ENCODE data around the gene TMEM106C. TPM values are rescaled to one million over a fixed set of nuclear protein-coding genes. Genes with fewer than 3 reads are reported as not detected.
A peak's percentile ranks its signal among the peaks of the same experiment; 100 is the strongest.

The TMEM106C gene
- total and polyA plus RNA-seq, 4 donors = 16.2 to 57.8 (median 25.2) TPM

GRCh38 chr12:47999816-48000215, 36.4 kb downstream of the TMEM106C start (continued):
- TF ChIP-seq, protein P1, sequence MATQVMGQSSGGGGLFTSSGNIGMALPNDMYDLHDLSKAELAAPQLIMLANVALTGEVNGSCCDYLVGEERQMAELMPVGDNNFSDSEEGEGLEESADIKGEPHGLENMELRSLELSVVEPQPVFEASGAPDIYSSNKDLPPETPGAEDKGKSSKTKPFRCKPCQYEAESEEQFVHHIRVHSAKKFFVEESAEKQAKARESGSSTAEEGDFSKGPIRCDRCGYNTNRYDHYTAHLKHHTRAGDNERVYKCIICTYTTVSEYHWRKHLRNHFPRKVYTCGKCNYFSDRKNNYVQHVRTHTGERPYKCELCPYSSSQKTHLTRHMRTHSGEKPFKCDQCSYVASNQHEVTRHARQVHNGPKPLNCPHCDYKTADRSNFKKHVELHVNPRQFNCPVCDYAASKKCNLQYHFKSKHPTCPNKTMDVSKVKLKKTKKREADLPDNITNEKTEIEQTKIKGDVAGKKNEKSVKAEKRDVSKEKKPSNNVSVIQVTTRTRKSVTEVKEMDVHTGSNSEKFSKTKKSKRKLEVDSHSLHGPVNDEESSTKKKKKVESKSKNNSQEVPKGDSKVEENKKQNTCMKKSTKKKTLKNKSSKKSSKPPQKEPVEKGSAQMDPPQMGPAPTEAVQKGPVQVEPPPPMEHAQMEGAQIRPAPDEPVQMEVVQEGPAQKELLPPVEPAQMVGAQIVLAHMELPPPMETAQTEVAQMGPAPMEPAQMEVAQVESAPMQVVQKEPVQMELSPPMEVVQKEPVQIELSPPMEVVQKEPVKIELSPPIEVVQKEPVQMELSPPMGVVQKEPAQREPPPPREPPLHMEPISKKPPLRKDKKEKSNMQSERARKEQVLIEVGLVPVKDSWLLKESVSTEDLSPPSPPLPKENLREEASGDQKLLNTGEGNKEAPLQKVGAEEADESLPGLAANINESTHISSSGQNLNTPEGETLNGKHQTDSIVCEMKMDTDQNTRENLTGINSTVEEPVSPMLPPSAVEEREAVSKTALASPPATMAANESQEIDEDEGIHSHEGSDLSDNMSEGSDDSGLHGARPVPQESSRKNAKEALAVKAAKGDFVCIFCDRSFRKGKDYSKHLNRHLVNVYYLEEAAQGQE (IDR thresholded peaks at IDR 0.05) = no peak
- TF ChIP-seq FOXA2 (IDR thresholded peaks at IDR 0.05) = no peak
- TF ChIP-seq NR2F2 (IDR thresholded peaks at IDR 0.05) = no peak
- TF ChIP-seq FOXA1 (IDR thresholded peaks at IDR 0.05) = no peak
- TF ChIP-seq ATF3 (IDR thresholded peaks at IDR 0.05) = no peak
- TF ChIP-seq GABPA (IDR thresholded peaks at IDR 0.05 in 1 of 2, conservative IDR thresholded peaks at IDR 0.05 in 1 of 2) = no peak
- TF ChIP-seq JUND (IDR thresholded peaks at IDR 0.05) = no peak
- no peak for TF ChIP-seq SP1 (IDR thresholded peaks at IDR 0.05)
- TF ChIP-seq HNF4G (IDR thresholded peaks at IDR 0.05) = no peak
- TF ChIP-seq RXRA (IDR thresholded peaks at IDR 0.05) = no peak
- TF ChIP-seq HNF4A (conservative IDR thresholded peaks at IDR 0.05) = no peak
- TF ChIP-seq RAD21 (IDR thresholded peaks at IDR 0.05) = no peak

DNA sequence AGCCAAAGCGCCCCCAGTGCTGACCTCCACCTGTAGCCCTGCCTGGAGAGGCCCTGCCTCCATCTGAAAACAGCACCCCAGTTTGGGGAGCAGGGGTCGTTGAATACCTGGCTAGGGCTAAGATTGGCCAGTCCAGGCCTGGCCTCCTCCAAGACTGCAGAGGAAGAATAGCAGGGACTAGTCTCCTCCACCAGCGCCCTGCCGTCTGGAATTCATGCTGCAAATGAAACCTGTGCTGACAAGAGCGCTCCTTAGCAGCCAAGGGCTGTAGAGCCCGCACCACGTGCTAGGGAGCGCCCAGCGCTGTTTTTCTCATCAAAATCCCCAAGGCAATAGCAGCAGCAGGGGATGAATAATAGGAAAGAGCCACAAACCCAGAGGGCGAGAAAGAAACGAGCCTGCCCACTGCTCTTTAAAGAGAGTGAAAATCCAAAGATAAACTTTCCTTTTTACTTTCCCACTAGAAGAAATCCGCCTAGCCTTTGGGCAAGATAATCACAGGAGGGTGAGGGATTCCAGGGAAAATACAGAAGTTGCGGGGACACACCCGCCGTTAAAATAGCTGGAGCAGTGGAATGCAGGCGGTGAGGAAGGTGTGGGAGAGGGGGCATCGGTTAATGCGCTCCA, 37.6 kb downstream of the TMEM106C start:
- Histone ChIP-seq H3K9ac (ENCODE audit: low read depth in 1 of 2, low read length in 2 of 2) (no peak overlapping the region), H3K27me3 (ENCODE audit: control insufficient read depth in 4 of 4, insufficient read depth in 4 of 4, low read length in 3 of 4) (peaks cover 7 to 16% (median 10%) of the 10 kb centered on the region in 4 donors), H3K4me1 (ENCODE audit: control insufficient read depth in 4 of 4, insufficient read depth in 4 of 4, low read length in 3 of 4) (peaks cover 11 to 56% (median 36%) of the 10 kb centered on the region in 4 donors), H3K9me3 (ENCODE audit: control insufficient read depth in 4 of 4, low read length in 3 of 4) (no peaks in the 10 kb centered on the region), H3K4me3 (ENCODE audit: low read depth in 1 of 3, low read length in 3 of 3) (peak overlapping the region in 1 of 3 donors; percentile 13), H3K27ac (ENCODE audit: low read depth in 1 of 2, low read length in 2 of 2) (no peak overlapping the region), H3K36me3 (ENCODE audit: control insufficient read depth in 4 of 4, insufficient read depth in 3 of 4, low read depth in 1 of 4, low read length in 3 of 4) (no peaks in the 10 kb centered on the region)
- 40% methylated on average over 18 of the region's 18 CpGs for WGBS
- DNase-seq (ENCODE audit: low spot score) = no peak
- TF ChIP-seq JUND (IDR thresholded peaks at IDR 0.05) (no peak), HNF4A (conservative IDR thresholded peaks at IDR 0.05) (no peak)
- TF ChIP-seq, protein P2, sequence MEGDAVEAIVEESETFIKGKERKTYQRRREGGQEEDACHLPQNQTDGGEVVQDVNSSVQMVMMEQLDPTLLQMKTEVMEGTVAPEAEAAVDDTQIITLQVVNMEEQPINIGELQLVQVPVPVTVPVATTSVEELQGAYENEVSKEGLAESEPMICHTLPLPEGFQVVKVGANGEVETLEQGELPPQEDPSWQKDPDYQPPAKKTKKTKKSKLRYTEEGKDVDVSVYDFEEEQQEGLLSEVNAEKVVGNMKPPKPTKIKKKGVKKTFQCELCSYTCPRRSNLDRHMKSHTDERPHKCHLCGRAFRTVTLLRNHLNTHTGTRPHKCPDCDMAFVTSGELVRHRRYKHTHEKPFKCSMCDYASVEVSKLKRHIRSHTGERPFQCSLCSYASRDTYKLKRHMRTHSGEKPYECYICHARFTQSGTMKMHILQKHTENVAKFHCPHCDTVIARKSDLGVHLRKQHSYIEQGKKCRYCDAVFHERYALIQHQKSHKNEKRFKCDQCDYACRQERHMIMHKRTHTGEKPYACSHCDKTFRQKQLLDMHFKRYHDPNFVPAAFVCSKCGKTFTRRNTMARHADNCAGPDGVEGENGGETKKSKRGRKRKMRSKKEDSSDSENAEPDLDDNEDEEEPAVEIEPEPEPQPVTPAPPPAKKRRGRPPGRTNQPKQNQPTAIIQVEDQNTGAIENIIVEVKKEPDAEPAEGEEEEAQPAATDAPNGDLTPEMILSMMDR (IDR thresholded peaks at IDR 0.05; ENCODE audit: low read depth, low read length, missing input control) = no peak

GRCh38 chr12:48001505-48002413, 38.4 kb downstream of the TMEM106C start:
- no peak overlapping the region for H3K9ac ChIP-seq (ENCODE audit: low read depth in 1 of 2, low read length in 2 of 2)
- H3K4me3 ChIP-seq (ENCODE audit: low read depth in 1 of 3, low read length in 3 of 3) = peak overlapping the region in 1 of 3 donors; percentile 13
- H3K27ac ChIP-seq (ENCODE audit: low read depth in 1 of 2, low read length in 2 of 2) = no peak overlapping the region
- peaks cover 11 to 51% (median 33%) of the 10 kb centered on the region in 4 donors for H3K4me1 ChIP-seq (ENCODE audit: control insufficient read depth in 4 of 4, insufficient read depth in 4 of 4, low read length in 3 of 4)
- no peaks in the 10 kb centered on the region for H3K36me3 ChIP-seq (ENCODE audit: control insufficient read depth in 4 of 4, insufficient read depth in 3 of 4, low read depth in 1 of 4, low read length in 3 of 4)
- WGBS = 7% methylated on average over 57 of the region's 57 CpGs
- H3K27me3 ChIP-seq (ENCODE audit: control insufficient read depth in 4 of 4, insufficient read depth in 4 of 4, low read length in 3 of 4) = peaks cover 7 to 16% (median 10%) of the 10 kb centered on the region in 4 donors
- no peaks in the 10 kb centered on the region for H3K9me3 ChIP-seq (ENCODE audit: control insufficient read depth in 4 of 4, low read length in 3 of 4)
- no peak for DNase-seq (ENCODE audit: low spot score)
- TF ChIP-seq TAF1 (conservative IDR thresholded peaks at IDR 0.05) (no peak), FOXA2 (IDR thresholded peaks at IDR 0.05) (no peak), RAD21 (IDR thresholded peaks at IDR 0.05) (no peak), EGR1 (IDR thresholded peaks at IDR 0.05; ENCODE audit: low read depth in 2 of 2) (no peak), SP1 (IDR thresholded peaks at IDR 0.05) (no peak), HNF4G (IDR thresholded peaks at IDR 0.05) (no peak), NR2F2 (IDR thresholded peaks at IDR 0.05) (no peak), RXRA (IDR thresholded peaks at IDR 0.05) (no peak)
- TF ChIP-seq, protein P1 (IDR thresholded peaks at IDR 0.05) = no peak
- TF ChIP-seq, protein P2 (IDR thresholded peaks at IDR 0.05; ENCODE audit: low read depth, low read length, missing input control) = no peak

All from liver (tissue), 9 donors.